Transverse colon (tissue), 4 donors: ENCODE measurements around the gene SETD3.

Experiments used
- EP300 ChIP-seq: sonication (generic); formaldehyde crosslinking; IDR thresholded peaks from one replicate; pipeline ENCODE4 v1.6.1; 2017; ENCODE audit warnings: antibody characterized with exemption, low read depth
- POLR2AphosphoS5 ChIP-seq, 3 donors: sonication (generic); formaldehyde crosslinking; IDR thresholded peaks; one replicate each; pipeline ENCODE4 v1.6.1; 2016; ENCODE audit warnings: antibody characterized with exemption in 3 of 3
- TF ChIP-seq, protein P1 (sequence below), 5 experiments: fragments of 200-600 bp in 3 of 5; fragments of 450-650 bp in 2 of 5; sonication (generic) in 3 of 5; IDR thresholded peaks; 1 replicate in 2 of 5; 2 replicates in 3 of 5; pipeline ENCODE4 v1.5.1; 2016 to 2017; ENCODE audit warnings: antibody characterized with exemption in 5 of 5, inconsistent platforms in 3 of 5, mild to moderate bottlenecking in 2 of 5, moderate library complexity in 1 of 5

GRCh38 chr14:99523704-99524055 is 43.0 kb upstream of the SETD3 start:
- TF ChIP-seq, protein P1, sequence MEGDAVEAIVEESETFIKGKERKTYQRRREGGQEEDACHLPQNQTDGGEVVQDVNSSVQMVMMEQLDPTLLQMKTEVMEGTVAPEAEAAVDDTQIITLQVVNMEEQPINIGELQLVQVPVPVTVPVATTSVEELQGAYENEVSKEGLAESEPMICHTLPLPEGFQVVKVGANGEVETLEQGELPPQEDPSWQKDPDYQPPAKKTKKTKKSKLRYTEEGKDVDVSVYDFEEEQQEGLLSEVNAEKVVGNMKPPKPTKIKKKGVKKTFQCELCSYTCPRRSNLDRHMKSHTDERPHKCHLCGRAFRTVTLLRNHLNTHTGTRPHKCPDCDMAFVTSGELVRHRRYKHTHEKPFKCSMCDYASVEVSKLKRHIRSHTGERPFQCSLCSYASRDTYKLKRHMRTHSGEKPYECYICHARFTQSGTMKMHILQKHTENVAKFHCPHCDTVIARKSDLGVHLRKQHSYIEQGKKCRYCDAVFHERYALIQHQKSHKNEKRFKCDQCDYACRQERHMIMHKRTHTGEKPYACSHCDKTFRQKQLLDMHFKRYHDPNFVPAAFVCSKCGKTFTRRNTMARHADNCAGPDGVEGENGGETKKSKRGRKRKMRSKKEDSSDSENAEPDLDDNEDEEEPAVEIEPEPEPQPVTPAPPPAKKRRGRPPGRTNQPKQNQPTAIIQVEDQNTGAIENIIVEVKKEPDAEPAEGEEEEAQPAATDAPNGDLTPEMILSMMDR (IDR thresholded peaks at IDR 0.05), result no peak
- no peak for TF ChIP-seq EP300
- no peak for TF ChIP-seq POLR2AphosphoS5 (IDR thresholded peaks at IDR 0.05)
